HuH-7.5 (cell line): ENCODE results near the gene ZNF587B.
A peak's percentile ranks its signal among the peaks of the same experiment; 100 is the strongest.
"Not testable (repeated sequence)": the region's sequence is repeated elsewhere in the genome, so short reads cannot be mapped to it uniquely, and the experiment has no call there.

Experiments
- DNase-seq: peaks from one replicate; pipeline ENCODE4 v3.0.0; 2011; ENCODE audit warnings: low spot score

The ZNF587B gene

DNA sequence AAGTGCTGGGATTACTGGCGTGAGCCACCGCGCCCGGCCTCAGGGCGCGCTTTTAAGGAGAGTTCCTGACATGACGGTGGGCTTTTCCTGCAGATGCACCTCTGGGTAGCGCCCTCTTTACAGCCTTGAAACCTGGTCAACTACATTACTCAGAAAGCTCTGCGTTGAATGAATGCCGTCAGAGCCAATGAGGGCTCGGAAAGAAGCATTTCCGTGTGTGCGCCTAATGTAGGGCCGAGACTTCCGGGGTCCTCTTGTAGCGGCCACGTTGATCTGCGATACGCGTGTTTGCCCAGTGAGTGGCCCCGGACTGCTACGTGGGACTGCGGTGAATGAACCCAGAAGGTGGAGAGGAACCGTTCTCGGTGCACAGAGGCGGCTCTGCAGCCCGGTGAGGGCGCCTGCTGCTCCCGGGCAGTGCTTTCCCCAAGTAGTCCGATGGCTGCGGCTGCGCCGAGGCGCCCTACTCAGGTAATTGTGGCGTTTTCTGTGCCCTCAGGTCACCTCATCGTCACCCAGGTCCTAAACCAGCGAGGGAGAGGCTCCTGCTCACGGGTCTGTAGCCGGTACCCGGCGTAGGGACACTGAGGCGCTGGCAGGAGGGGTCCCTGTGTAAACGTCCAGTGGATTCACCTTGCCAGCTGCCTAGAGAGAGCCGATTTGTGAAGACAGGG lies 10.5 kb upstream of the ZNF587B start:
- peak; percentile 94 for DNase-seq

DNA sequence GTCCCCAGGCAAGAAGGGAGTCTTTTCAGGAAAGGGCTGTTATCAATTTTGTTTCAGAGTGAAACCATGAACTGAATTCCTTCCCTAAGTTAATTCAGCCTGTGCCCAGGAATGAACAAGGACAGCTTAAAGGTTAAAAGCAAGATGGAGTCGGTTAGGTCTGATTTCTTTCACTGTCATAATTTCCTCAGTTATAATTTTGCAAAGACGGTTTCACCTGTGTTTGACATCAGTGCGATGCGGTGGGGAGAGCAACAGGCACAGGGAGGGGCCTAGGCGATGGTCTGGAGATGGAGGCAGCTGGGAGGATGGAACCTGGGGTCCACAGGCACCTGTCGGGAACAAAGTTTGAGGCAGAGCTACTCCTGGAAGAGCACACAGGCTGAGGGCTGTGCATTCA lies 9.5 kb upstream of the ZNF587B start:
- no peak for DNase-seq

DNA sequence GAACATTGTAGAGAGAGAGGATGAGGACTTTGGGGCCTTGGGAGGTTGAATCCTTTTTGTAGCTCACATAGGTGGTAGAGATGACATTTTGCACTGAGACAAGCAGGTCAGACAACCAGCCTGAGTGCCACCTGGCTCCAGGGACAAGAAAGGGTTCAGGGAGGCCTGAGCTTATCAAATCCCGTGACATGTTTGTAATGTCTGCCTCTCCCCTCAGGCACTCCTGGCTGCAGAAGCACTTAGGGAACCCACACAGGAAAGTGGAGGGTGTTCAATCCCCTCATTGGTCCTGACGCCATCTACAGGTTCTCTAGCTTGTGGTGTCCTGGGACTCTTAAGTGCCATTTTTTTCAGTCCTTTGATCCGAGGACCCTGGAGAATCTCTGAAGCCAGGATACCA lies 9.0 kb upstream of the ZNF587B start:
- not testable (repeated sequence) for DNase-seq

DNA sequence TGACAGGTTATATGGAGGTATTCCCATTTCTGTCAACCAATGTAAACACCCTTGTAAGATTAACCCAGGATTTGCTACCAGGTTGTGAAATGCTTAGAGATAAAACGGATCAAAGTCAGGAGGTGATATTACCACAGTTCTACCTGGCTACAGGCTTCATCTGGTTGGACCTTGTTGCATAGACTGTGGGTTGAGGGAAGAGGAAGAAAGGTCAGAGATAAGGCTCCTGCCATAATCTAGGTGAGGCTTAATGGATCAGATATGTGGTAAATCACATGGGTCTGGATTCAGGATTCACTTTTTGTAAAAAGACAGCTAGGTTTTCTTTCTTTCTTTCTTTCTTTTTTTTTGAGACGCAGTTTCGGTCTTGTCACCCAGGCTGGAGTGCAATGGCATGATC lies 8.6 kb upstream of the ZNF587B start:
- DNase-seq = not testable (repeated sequence)

DNA sequence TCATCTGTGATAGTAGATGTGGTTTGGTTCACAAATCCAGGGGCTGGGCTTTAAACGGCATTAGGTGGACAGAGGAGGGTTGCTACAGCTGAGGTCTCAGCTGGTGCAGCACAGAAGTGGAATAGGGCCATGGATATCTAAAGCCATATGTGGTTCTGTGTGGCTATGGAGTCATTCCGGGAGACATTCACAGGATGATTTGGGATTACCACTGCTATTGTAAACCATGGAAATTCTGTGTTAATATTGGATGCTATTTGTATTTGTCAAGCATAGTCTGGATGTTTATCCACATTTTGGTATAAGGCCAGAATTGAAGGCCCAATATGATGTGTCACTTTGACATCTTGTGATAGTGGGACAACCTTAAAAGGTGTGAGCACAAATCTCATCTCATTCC lies 6.9 kb upstream of the ZNF587B start:
- DNase-seq = not testable (repeated sequence)

DNA sequence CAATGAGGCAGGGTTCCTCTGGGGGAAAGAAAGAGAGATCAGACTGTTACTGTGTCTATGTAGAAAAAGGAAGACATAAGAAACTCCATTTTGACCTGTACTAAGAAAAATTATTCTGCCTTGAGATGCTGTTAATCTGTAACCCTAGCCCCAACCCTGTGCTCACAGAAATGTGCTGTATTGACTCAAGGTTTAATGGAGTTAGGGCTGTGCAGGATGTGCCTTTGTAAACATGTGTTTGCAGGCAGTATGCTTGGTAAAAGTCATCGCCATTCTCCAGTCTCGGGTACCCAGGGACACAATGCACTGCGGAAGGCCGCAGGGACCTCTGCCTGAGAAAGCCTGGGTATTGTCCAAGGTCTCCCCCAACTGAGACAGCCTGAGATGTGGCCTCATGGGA lies 6.5 kb upstream of the ZNF587B start:
- DNase-seq = not testable (repeated sequence)

DNA sequence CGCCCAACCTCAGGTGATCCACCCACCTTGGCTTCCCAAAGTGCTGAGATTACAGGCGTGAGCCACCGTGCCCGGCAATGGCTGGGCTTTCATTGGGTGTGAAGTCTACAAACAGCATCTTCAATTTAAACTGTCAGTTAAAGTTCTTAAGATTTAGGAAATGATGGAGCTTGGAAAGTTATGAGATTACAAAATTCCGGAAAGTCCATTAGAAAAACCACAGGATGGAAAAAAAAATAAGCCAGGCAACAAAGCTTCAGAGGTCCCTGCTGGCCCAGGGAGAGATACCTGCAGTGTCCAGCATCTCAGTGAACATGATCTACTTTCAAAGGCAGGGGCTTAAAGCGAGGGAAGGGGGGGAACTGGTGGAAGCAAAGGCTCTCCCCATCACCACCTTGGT lies 4.6 kb upstream of the ZNF587B start:
- DNase-seq = no peak

DNA sequence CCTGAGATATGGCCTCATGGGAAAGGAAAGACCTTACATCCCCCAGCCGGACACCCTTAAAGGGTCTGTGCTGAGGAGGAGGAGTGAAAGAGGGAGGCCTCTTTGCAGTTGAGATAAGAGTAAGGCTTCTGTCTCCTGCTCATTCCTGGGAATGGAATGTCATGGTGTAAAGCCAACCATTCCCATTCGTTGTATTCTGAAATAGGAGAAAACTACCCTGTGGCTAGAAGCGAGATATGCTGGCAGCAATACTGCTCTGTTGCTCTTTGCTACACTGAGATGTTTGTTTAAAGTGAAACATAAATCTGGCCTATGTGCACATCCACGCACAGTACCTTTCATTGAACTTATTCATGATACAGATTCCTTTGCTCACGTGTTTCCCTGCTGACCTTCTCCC lies 783 bp upstream of the ZNF587B start:
- no peak for DNase-seq

DNA sequence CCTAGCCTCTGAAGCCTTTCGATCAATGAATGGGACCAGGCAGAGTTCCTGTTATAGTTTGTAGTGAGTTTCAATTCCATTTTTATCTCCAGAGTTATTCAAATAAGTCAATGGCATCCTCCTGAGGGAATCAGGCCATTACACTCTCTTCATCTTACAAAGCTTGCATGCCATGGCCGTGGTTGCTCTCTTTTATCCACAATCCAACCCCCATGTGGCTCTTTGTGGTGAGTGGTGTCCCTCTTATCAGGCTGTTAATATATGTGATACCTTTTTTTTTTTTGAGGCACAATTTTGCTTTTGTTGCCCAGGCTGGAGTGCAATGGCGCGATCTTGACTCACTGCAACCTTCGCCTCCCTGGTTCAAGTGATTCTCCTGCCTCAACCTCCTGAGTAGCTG lies 6.9 kb downstream of the ZNF587B start:
- not testable (repeated sequence) for DNase-seq

DNA sequence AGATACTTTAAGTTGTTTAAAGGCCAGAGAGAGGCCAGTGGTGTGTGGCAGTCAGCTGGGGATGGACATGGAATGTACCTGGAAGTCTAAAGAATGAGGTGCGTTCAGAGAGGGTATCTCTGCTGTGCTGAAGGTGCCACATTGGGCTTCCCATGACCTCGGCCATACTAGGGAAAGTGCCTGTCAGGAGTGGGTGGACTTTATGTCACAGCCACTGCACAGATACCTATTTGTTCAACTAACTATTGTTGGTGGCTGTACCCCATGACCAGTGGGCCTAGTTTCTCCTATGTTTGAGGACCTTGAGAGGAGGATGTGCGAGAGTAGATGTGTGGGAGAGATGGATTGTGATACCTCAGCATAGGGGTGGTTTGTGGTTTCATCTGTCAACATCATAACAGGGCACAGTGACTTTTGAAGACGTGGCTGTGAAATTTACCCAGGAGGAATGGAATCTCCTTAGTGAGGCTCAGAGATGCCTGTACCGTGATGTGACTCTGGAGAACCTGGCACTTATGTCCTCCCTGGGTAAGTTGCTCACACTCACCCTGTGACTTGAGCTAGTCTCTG lies 8.6 kb downstream of the ZNF587B start:
- not testable (repeated sequence) for DNase-seq

DNA sequence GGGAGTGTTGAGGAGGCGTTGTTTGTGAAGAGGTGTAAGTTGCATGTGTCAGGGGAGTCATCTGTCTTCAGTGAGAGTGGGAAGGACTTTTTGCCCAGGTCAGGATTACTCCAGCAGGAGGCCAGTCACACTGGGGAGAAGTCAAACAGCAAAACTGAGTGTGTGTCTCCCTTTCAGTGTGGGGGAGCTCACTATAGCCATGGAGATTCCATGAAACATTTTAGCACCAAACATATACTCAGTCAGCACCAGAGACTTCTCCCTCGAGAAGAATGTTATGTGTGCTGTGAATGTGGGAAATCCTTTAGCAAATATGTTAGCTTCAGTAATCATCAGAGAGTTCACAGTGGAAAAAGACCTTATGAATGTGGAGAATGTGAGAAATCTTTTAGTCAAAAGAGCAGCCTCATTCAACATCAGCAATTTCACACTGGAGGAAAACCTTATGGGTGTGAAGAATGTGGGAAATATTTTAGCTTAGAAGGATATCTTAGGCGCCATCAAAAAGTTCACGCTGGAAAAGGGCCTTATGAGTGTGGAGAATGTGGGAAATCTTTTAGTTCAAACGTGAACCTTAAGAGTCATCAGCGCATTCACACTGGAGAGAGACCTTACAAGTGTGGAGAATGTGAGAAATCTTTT lies 11.1 kb downstream of the ZNF587B start:
- DNase-seq = no peak

DNA sequence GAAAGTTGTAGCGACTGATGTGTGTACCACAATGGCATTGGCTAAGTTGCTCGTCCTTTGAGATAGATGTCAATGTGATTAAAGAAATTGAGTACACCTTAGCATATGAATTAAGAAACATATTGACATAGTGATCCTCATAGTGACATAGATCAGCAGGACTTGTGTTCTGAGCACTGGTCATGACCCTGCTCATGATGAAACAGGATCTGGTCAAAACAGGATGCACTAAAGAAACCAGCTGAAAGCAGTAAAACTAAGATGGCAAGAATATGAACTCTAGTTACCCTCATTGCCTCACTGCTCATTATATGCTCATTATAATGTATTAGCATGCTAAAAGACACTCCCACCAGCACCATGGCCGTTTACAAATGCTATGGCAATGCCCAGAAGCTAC lies 17.1 kb downstream of the ZNF587B start:
- DNase-seq = not testable (repeated sequence)

DNA sequence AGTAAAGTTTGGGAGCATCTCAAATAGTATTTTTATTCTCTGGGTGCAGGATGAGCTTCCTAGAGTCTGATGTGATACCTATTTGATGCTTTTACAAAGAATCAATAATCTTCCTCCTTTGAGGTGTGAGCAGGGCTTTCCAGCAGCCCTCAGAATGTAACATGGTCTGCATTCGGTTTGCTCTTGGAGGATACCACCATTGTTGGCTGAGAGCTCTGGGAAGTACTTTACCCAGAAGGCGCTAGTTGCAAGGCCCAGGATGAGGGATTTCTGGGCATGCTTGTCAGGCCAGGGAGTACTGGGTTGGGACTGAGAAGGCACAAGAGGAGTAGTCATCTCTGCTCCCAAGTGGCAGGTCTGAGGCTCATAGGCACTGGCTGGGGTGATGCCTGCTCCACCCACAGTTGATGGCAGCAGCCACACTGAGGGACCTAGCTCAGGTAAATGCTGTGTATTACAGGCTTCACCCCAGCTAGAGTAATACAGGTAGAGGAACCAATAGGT lies 19.1 kb downstream of the ZNF587B start:
- DNase-seq = not testable (repeated sequence)

DNA sequence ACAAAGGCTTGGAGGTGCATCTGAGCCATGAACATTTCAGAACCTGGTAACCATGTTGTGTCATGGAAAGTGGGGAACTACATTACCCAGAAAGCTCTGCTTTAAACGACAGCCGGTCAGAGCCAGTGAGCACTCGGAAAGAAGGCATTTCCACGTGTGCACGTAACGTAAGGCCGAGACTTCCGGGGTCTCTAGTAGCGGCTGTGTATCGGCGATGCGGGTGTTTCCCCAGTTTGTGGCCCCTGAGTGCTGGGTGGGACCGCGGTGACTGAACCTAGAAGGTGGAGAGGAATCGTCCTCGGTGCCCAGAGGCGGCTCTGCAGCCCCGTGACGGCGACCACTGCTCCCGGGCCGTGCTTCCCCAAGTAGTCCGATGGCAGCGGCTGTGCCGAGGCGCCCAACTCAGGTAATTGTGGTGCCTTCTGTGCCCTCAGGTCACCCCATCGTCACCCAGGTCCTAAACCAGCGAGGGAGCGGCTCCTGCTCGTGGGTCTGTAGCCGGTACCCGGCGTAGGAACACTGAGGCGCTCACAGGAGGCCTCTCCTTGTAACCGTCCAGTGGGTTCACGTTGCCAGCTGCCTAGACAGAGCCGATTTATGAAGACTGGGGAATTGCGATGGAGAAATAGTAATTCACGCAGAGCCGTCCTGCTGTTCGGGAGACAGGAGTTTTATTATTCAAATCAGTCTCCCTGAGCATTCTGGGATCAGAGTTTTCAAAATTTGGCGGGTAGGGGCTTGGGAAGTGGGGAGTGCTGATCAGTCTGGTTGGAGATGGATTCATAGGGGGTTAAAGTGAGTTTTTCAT lies 19.8 kb downstream of the ZNF587B start, which contains the start of gene ZNF587:
TSS of gene ZNF587 (plus strand) at position 194 of the 808 bp plus-strand sequence. CDS start at position 374, 180 bp downstream.
- DNase-seq = peak; percentile 47

DNA sequence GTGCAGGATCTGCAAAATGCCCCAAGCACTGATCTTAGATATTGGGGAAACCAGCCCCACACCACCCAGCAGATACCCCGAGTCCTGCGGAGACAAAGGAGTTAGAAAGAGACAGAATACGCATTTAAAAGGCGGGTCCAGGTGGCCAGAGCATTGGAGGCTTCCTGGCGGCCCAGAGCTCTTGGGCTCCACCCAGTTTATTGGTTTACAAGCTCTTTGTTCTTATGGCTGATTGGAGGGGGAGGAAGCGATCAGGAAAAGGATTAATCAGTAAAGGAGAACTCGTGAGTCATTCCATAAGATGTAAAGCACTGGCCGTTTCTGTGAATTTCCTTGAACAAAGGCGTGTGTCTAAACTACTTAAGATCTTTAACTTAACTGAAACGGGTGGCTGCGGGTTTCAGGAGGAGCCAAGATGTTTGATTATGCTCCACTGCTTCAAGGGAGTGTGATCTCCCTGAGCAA lies 20.5 kb downstream of the ZNF587B start:
- DNase-seq = peak; percentile 17

DNA sequence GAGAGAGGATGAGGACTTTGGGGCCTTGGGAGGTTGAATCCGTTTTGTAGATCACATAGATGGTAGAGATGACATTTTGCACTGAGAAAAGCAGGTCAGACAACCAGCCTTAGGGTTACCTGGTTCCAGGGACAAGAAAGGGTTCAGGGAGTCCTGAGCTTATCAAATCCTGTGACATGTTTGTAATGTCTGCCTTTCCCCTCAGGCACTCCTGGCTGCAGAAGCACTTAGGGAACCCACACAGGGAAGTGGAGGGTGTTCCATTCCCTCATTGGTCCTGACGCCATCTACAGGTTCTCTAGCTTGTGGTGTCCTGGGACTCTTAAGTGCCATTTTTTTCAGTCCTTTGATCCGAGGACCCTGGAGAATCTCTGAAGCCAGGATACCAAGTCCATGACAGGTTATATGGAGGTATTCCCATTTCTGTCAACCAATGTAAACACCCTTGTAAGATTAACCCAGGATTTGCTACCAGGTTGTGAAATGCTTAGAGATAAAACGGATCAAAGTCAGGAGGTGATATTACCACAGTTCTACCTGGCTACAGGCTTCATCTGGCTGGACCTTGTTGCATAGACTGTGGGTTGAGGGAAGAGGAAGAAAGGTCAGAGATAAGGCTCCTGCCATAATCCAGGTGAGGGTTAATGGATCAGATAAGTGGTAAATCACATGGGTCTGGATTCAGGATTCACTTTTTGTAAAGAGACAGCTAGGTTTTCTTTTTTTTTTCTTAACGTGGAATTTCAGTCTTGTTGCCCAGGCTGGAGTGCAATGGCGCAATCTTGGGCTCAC lies 21.9 kb downstream of the ZNF587B start:
- DNase-seq = not testable (repeated sequence)

DNA sequence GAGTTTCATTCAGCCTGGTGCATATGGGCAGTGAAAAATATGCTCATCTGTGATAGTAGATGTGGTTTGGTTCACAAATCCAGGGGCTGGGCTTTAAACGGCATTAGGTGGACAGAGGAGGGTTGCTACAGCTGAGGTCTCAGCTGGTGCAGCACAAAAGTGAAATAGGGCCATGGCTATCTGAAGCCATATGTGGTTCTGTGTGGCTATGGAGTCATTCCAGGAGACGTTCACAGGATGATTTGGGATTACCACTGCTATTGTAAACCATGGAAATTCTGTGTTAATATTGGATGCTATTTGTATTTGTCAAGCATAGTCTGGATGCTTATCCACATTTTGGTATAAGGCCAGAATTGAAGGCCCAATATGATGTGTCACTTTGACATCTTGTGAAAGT lies 24.0 kb downstream of the ZNF587B start:
- not testable (repeated sequence) for DNase-seq

DNA sequence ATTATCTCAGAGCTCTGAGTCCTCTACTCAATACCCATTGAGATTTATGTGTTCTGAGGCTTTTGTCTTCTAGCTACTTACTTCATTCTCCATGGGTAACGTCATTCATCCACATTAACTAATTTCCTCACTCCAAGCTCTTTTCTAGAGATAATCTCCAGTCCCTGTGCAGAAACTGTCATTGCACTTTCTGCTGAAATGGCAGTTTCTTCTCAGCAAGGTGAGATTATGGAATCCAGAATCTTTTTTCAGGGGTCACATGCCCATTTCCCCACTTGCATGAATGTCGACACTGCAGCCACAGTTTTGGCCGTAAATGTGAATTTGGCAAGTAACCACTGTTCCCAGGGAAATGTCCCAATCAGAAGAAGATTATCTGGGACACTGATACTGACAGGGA lies 32.3 kb downstream of the ZNF587B start:
- DNase-seq = not testable (repeated sequence)

DNA sequence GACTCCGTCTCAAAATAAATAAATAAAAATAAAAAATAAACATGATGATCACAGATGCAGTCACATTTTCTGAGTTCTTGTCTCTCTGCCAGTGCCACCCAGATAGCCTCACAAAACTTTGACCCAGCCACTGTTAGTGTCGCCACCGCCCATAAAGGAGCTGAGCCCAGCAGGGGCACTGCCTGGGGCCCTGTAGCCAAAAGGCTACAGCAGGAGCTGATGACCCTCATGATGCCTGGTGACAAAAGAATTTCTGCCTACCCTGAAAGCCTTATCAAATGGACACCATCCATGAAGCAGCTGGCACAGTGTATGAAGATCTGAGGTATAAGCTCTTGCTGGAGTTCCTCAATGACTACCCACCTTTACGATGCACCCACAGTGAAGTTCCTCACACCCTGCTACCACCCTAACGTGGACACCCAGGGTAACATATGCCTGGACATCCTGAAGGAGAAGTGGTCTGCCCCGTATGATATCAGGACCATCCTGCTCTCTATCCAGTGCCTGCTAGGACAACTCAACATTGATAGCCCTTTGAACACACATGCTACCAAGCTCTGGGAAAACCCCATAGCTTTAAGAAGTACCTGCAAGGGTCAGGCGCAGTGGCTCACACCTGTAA lies 37.9 kb downstream of the ZNF587B start:
- no peak for DNase-seq

DNA sequence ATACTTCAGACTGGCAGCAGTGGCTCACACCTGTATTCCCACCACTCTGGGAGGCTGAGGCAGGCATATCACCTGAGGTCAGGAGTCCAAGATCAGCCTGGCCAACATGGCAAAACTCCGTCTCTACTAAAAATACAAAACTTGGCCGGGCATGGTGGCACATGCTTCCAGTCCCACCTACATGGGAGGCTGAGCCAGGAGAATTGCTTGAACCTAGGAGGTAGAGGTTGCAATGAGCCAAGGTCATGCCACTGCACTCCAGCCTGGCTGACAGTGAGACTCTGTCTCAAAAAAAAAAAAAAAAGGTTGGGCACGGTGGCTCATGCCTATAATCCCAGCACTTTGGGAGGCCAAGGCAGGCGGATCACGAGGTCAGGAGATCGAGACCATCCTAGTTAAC lies 39.6 kb downstream of the ZNF587B start:
- not testable (repeated sequence) for DNase-seq

DNA sequence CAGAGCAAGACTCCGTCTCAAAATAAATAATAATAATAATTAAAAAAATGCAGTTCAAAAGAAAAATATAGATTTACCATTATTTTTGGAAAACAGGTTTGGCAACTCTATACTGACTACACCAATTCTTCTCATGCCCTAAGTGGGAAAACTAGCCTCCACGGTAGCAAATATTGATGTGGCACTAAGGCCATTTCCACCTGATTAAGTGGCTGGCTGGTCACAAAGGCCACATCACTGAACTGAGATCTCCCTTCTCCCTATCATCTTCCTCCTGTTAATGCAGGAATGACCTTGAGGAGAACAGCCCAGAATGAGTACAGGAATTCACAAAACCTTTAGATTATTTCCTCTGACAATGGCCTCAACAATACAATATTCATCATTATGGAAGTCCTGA lies 40.1 kb downstream of the ZNF587B start:
- no peak for DNase-seq
